HepG2 (cell line): ENCODE measurements around the gene ITIH3. TPM values are rescaled to one million over a fixed set of nuclear protein-coding genes. Genes with fewer than 3 reads are reported as not detected.
A peak's percentile ranks its signal among the peaks of the same experiment; 100 is the strongest.

Experiments
- BHLHE40 ChIP-seq: IDR thresholded peaks from 2 replicates; pipeline ENCODE4 v1.6.1; 2011; ENCODE audit warnings: low read length, improper control_type of control experiment
- CBX2 ChIP-seq, 2 experiments: fragments of 200-600 bp in 1 of 2; sonication (generic); formaldehyde crosslinking in 1 of 2; IDR thresholded peaks; 2 replicates each; pipeline versions ENCODE4 v1.7.0 to v1.8.1; 2018 to 2022; ENCODE audit warnings: low read depth in 2 of 2, low read length in 1 of 2, mild to moderate bottlenecking in 1 of 2, missing genetic modification reagents in 1 of 2
- CHCHD3 ChIP-seq: sonication (generic); formaldehyde crosslinking; IDR thresholded peaks from 2 replicates; pipeline ENCODE4 v1.8.0; 2022; ENCODE audit warnings: mild to moderate bottlenecking, missing genetic modification reagents, moderate library complexity
- ETV6 ChIP-seq: sonication (generic); formaldehyde crosslinking; conservative IDR thresholded peaks from 2 replicates; pipeline ENCODE4 v1.4.0; 2020; ENCODE audit warnings: missing genetic modification reagents
- FOSL2 ChIP-seq: sonication (generic); formaldehyde crosslinking; IDR thresholded peaks from 2 replicates; pipeline ENCODE4 v1.4.0; 2020; ENCODE audit warnings: missing genetic modification reagents
- KAT2B ChIP-seq: fragments of 150-350 bp; IDR thresholded peaks from 2 replicates; pipeline ENCODE4 v1.6.1; 2014; ENCODE audit warnings: low read depth, low read length, borderline replicate concordance
- MEIS1 ChIP-seq: sonication (generic); formaldehyde crosslinking; IDR thresholded peaks from 2 replicates; pipeline ENCODE4 v1.9.0; 2021; ENCODE audit warnings: mild to moderate bottlenecking, missing genetic modification reagents, moderate library complexity, borderline replicate concordance
- PBX2 ChIP-seq: IDR thresholded peaks from 2 replicates; pipeline ENCODE4 v1.6.1; 2016; ENCODE audit warnings: control low read depth
- POLR2AphosphoS5 ChIP-seq: IDR thresholded peaks from 2 replicates; pipeline ENCODE4 v1.6.1; 2012; ENCODE audit warnings: low read depth, low read length
- PTBP1 ChIP-seq: fragments of 200-400 bp; formaldehyde crosslinking; IDR thresholded peaks from 2 replicates; pipeline ENCODE4 v1.6.1; 2018; ENCODE audit warnings: low read length, low read depth; ENCODE audit not compliant: poor library complexity, severe bottlenecking
- REL ChIP-seq: sonication (generic); formaldehyde crosslinking; conservative IDR thresholded peaks from 2 replicates; pipeline ENCODE4 v1.8.0; 2022; ENCODE audit warnings: mild to moderate bottlenecking, missing genetic modification reagents, moderate library complexity
- SMARCE1 ChIP-seq: fragments of 450-650 bp; IDR thresholded peaks from 2 replicates; pipeline ENCODE4 v1.6.1; 2017; ENCODE audit warnings: borderline replicate concordance
- SNAPC5 ChIP-seq: sonication (generic); formaldehyde crosslinking; IDR thresholded peaks from 2 replicates; pipeline ENCODE4 v1.8.1; 2023; ENCODE audit warnings: mild to moderate bottlenecking, missing genetic modification reagents, borderline replicate concordance
- STAT5B ChIP-seq: sonication (generic); formaldehyde crosslinking; IDR thresholded peaks from 2 replicates; pipeline ENCODE4 v1.4.0; 2020; ENCODE audit warnings: missing genetic modification reagents
- TAF15 ChIP-seq: fragments of 200-400 bp; formaldehyde crosslinking; IDR thresholded peaks from one replicate; pipeline ENCODE4 v1.6.1; 2018; ENCODE audit warnings: mild to moderate bottlenecking, low read depth, low read length; ENCODE audit not compliant: poor library complexity, severe bottlenecking
- TP53 ChIP-seq: sonication (generic); formaldehyde crosslinking; conservative IDR thresholded peaks from 2 replicates; pipeline ENCODE4 v1.4.0; 2020; ENCODE audit warnings: missing genetic modification reagents
- ZBTB25 ChIP-seq: IDR thresholded peaks from 2 replicates; pipeline ENCODE4 v1.6.1; 2018; ENCODE audit warnings: missing genetic modification reagents
- ZKSCAN5 ChIP-seq: sonication (generic); formaldehyde crosslinking; IDR thresholded peaks from 2 replicates; pipeline ENCODE4 v1.5.1; 2020; ENCODE audit warnings: mild to moderate bottlenecking, missing genetic modification reagents
- ZNF101 ChIP-seq: sonication (generic); formaldehyde crosslinking; IDR thresholded peaks from 2 replicates; pipeline ENCODE4 v1.4.0; 2020; ENCODE audit warnings: mild to moderate bottlenecking, low read depth, missing genetic modification reagents, borderline replicate concordance
- ZNF496 ChIP-seq: sonication (generic); formaldehyde crosslinking; IDR thresholded peaks from 2 replicates; pipeline ENCODE4 v1.8.1; 2023; ENCODE audit warnings: mild to moderate bottlenecking, moderate library complexity, missing genetic modification reagents; ENCODE audit not compliant: insufficient replicate concordance
- ZNF547 ChIP-seq: sonication (generic); formaldehyde crosslinking; IDR thresholded peaks from 2 replicates; pipeline ENCODE4 v1.5.1; 2020; ENCODE audit warnings: mild to moderate bottlenecking, missing genetic modification reagents
- ZNF550 ChIP-seq: sonication (generic); formaldehyde crosslinking; IDR thresholded peaks from 2 replicates; pipeline ENCODE4 v1.4.0; 2020; ENCODE audit warnings: mild to moderate bottlenecking, missing genetic modification reagents, borderline replicate concordance
- ZNF792 ChIP-seq: IDR thresholded peaks from 2 replicates; pipeline ENCODE4 v1.6.1; 2016
- polyA plus RNA-seq, 8 experiments: library from polyadenylated mRNA; depleted of rRNA in 3 of 8; stranded (reverse) in 7 of 8; unstranded in 1 of 8; fragments of >200 nt; fragmentation: Illumina TruSeq in 4 of 8; extraction: Trizol in 4 of 8; gene quantifications; 2 replicates each; pipeline versions ENCODE4 v1.2.1 to v1.2.3, GENCODE V29; 2011 to 2016; ENCODE audit warnings: low read depth in 4 of 8, missing spikeins in 1 of 8, mixed read lengths in 1 of 8; ENCODE audit not compliant: insufficient read depth in 1 of 8
- total RNA-seq, 5 experiments: library from RNA; depleted of rRNA; stranded (reverse); fragments of >200 nt; fragmentation: Illumina TruSeq; extraction: Trizol; gene quantifications; 2 replicates each; pipeline ENCODE4 v1.2.3, GENCODE V29; 2016; ENCODE audit warnings: low read depth in 1 of 5

ITIH3 gene
- total and polyA plus RNA-seq, 2 of the 13 experiments (the other 11 are each of a cell fraction or from before 2014, with no cell fraction given): 105 to 632 TPM

GRCh38 chr3:52793702-52794611 lies 639 bp upstream of the ITIH3 start (continued):
- TF ChIP-seq ZNF550 (CRISPR knock-in tag) (no peak), TAF15 (no peak), ETV6 (CRISPR knock-in tag) (no peak), ZNF496 (CRISPR knock-in tag) (no peak), STAT5B (CRISPR knock-in tag) (no peak), ZBTB25 (CRISPR knock-in tag) (no peak), BHLHE40 (no peak), ZNF547 (CRISPR knock-in tag) (no peak), SMARCE1 (no peak), ZNF101 (CRISPR knock-in tag) (no peak), ZNF792 (0 out of 2 replicates have a peak, but pooled peaks have one; percentile 42), CBX2 (IDR thresholded peaks at IDR 0.05; ENCODE audit: low read depth, low read length) (no peak), CBX2 (CRISPR knock-in tag; IDR thresholded peaks at IDR 0.05; ENCODE audit: low read depth) (no peak), SNAPC5 (CRISPR knock-in tag) (no peak), REL (CRISPR knock-in tag) (no peak), PTBP1 (no peak), CHCHD3 (CRISPR knock-in tag) (no peak), FOSL2 (CRISPR knock-in tag) (no peak), ZKSCAN5 (CRISPR knock-in tag) (no peak), POLR2AphosphoS5 (no peak), PBX2 (CRISPR knock-in tag) (no peak), KAT2B (no peak), TP53 (CRISPR knock-in tag) (no peak), MEIS1 (CRISPR knock-in tag) (no peak; the same call in 1 of the 2 replicates)
